Kidney (tissue), 14 donors: ENCODE measurements around the gene CACNG3. TPM values are rescaled to one million over a fixed set of nuclear protein-coding genes. Genes with fewer than 3 reads are reported as not detected.

Experiments used
- DNase-seq, 5 donors: peaks; one replicate each; pipeline ENCODE4 v3.0.0-alpha.2; 2013 to 2020
- FAIRE-seq: peaks from 2 replicates; lab custom pipeline; 2012; peaks lifted over from hg19 to GRCh38; lab: Jason Lieb, UNC
- H3K27ac ChIP-seq, 2 donors: one replicate each; pipeline ENCODE4 v1.7.0; 2013; ENCODE audit warnings: low read depth in 2 of 2, low read length in 2 of 2, inconsistent platforms in 1 of 2
- H3K27me3 ChIP-seq: one replicate; pipeline ENCODE4 v1.7.1; 2013; ENCODE audit warnings: low read length, inconsistent platforms; ENCODE audit not compliant: control insufficient read depth, insufficient read depth
- H3K36me3 ChIP-seq, 3 donors: one replicate each; pipeline versions ENCODE4 v1.7.0 to v1.7.1; 2013; ENCODE audit warnings: low read length in 3 of 3, control low read depth in 1 of 3, inconsistent platforms in 1 of 3; ENCODE audit not compliant: insufficient read depth in 3 of 3, control insufficient read depth in 2 of 3
- H3K4me1 ChIP-seq, 3 donors: one replicate each; pipeline versions ENCODE4 v1.7.0 to v1.7.1; 2013; ENCODE audit warnings: low read length in 3 of 3, inconsistent platforms in 1 of 3, low read depth in 1 of 3; ENCODE audit not compliant: control insufficient read depth in 2 of 3, insufficient read depth in 2 of 3
- H3K4me3 ChIP-seq, 3 donors: one replicate each; pipeline versions ENCODE4 v1.7.0 to v1.8.1; 2013; ENCODE audit warnings: low read length in 3 of 3, control low read depth in 1 of 3, inconsistent platforms in 1 of 3
- H3K9ac ChIP-seq, 3 donors: one replicate each; pipeline versions ENCODE4 v1.7.0 to v1.7.1; 2013; ENCODE audit warnings: low read length in 3 of 3, control low read depth in 1 of 3, inconsistent platforms in 1 of 3
- H3K9me3 ChIP-seq, 3 donors: one replicate each; pipeline versions ENCODE4 v1.7.0 to v1.7.1; 2013; ENCODE audit warnings: low read length in 3 of 3, control low read depth in 1 of 3, inconsistent platforms in 1 of 3; ENCODE audit not compliant: control insufficient read depth in 2 of 3, insufficient read depth in 1 of 3
- CTCF ChIP-seq: IDR thresholded peaks from 3 replicates; pipeline ENCODE4 v1.5.1; 2012; ENCODE audit warnings: mild to moderate bottlenecking, moderate library complexity, borderline replicate concordance; ENCODE audit not compliant: insufficient read depth; ENCODE audit errors: extremely low read depth
- intact Hi-C: fragments of 100-400 bp; cut with DNase I; formaldehyde crosslinking; loops from one replicate; pipeline ENCODE4 v1.11.1; 2022
- polyA plus RNA-seq: library from polyadenylated mRNA; stranded (reverse); fragments of 350-450 nt; fragmentation: Illumina TruSeq; extraction: RNeasy Lipid Tissue Mini Kit (QIAGEN cat#74804); gene quantifications from one replicate; pipeline ENCODE4 v1.2.3, GENCODE V29; 2014; ENCODE audit warnings: low read depth, low replicate concordance; ENCODE audit not compliant: insufficient read depth
- total RNA-seq: library from RNA; stranded (reverse); fragmentation: NEBNext Ultra II Directional; extraction: Animal tissue kit (Norgen Biotek cat#: 25700); gene quantifications from one replicate; pipeline ENCODE4 v1.2.1, GENCODE V29; 2021
- donor health status: control.
- donor health status: control.
- donor health status: control.
- donor health status: control.
- donor health status: control.
- donor health status: DM: yes; HTN: yes; CAD: no.
- donor health status: Normal renal cell carcinoma (clear cell type).

The CACNG3 gene
- total and polyA plus RNA-seq, 2 donors from 2014 or later, result not detected

DNA sequence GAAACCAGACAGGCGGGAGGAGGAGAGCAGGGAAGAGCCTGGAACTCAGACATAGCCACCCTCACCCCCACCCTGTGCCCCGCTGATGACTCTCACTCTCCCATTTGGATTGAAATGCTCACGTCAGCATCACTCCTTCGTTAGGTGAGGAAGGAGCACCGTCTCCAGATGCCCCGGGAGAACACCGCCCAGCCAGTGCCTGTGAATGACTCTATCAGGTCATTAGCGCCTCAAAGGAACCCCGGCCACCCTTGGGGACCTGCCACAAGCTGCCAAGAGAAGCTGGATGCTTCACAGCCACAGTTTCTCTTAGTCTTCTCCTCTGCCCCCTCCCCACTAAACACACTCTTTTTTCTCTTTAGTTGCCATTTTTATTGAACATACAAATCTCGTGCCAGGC is 66.0 kb downstream of the CACNG3 start:
- no peaks in the 10 kb centered on the region for H3K36me3 ChIP-seq
- DNase-seq (no peak), FAIRE-seq (no peak)

DNA sequence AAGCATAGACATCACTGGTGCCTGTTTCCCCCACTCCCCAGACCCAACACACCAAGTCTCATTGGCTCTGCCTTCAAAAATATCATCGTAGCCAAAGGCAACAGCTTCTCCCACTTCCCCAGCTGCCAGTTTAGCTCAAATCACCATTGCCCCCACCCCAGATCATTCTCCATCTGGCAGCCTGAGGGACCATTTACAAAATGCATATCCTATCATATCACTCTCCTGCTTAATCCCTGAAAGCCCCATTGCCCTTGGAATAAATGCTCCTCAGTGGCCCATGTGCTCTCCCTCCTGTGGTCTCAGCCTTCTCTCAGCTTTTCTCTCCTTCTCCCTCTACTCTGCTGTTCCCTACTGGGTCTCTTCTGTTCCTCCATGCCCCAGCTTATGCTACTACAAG is 68.3 kb downstream of the CACNG3 start:
- FAIRE-seq (no peak), DNase-seq (no peak)
- H3K9ac ChIP-seq, result no peak overlapping the region
- no peaks in the 10 kb centered on the region for H3K27me3 ChIP-seq
- no peaks in the 10 kb centered on the region for H3K36me3 ChIP-seq
- H3K9me3 ChIP-seq, result no peaks in the 10 kb centered on the region
- intact Hi-C loops, result no loop called here
- H3K4me3 ChIP-seq, result no peak overlapping the region
- no peak overlapping the region for H3K27ac ChIP-seq
- H3K4me1 ChIP-seq, result no peaks in the 10 kb centered on the region
- TF ChIP-seq CTCF, result no peak

More for the DNA sequence above, 66.0 kb downstream of the CACNG3 start:
- Histone ChIP-seq H3K4me1 (no peaks in the 10 kb centered on the region), H3K9me3 (no peaks in the 10 kb centered on the region), H3K27ac (no peak overlapping the region), H3K27me3 (no peaks in the 10 kb centered on the region), H3K4me3 (no peak overlapping the region), H3K9ac (no peak overlapping the region)
- no peak for TF ChIP-seq CTCF
- intact Hi-C loops, result no loop called here

- H3K27me3 ChIP-seq, result no peaks in the 10 kb centered on the region
- FAIRE-seq (no peak), DNase-seq (peak in 1 of 5 donors; percentile 2)
- no peak for TF ChIP-seq CTCF
- intact Hi-C loops, result no loop called here
- H3K27ac ChIP-seq, result no peak overlapping the region
- H3K4me3 ChIP-seq, result no peak overlapping the region
- H3K36me3 ChIP-seq, result no peaks in the 10 kb centered on the region
- no peaks in the 10 kb centered on the region for H3K4me1 ChIP-seq
- no peaks in the 10 kb centered on the region for H3K9me3 ChIP-seq
- H3K9ac ChIP-seq, result no peak overlapping the region
These were observed 72.8 kb downstream of the CACNG3 start for GRCh38 chr16:24328835-24329452.

DNA sequence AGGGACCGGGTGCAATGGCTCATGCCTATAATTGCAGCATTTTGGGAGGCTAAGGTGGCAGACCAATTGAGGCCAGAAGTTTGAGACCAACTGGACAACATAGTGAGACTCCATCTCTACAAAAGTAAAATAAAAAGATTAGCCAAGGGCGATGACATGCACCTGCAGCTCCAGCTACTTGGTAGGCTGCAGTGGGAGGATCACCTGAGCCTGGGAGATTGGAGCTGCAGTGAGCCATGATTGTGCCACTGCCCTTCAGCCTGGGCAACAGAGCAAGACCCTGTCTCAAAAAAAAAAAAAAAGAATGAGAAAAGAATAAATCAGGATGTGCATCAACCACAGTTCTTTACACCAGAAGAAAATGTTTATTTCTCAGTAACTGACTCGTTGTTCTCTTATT is 76.0 kb downstream of the CACNG3 start:
- Histone ChIP-seq H3K9me3 (no peaks in the 10 kb centered on the region), H3K27me3 (no peaks in the 10 kb centered on the region), H3K27ac (no peak overlapping the region), H3K4me1 (no peaks in the 10 kb centered on the region), H3K9ac (no peak overlapping the region), H3K4me3 (no peak overlapping the region), H3K36me3 (no peaks in the 10 kb centered on the region)
- DNase-seq (no peak), FAIRE-seq (no peak)
- TF ChIP-seq CTCF, result no peak
- intact Hi-C loops, result no loop called here
